H9 (cell line): Measurements from ENCODE around the gene MYO1D. TPM values are rescaled to one million over a fixed set of nuclear protein-coding genes. Genes with fewer than 3 reads are reported as not detected.

ENCODE experiments used
- DNase-seq: peaks from one replicate; pipeline ENCODE4 v3.0.0-alpha.2; 2017
- H2AFZ ChIP-seq: one replicate; pipeline ENCODE4 v1.6.1; 2013; ENCODE audit warnings: mild to moderate bottlenecking, low read length, control low read depth, moderate library complexity
- H2AK5ac ChIP-seq: 2 replicates; pipeline ENCODE4 v1.6.1; 2013; ENCODE audit warnings: low read length, control low read depth, mixed read lengths; ENCODE audit not compliant: insufficient read length
- H2BK120ac ChIP-seq: one replicate; pipeline ENCODE4 v1.6.1; 2013; ENCODE audit warnings: low read depth, mild to moderate bottlenecking, low read length, control low read depth, inconsistent platforms; ENCODE audit not compliant: poor library complexity, severe bottlenecking
- H2BK12ac ChIP-seq: 2 replicates; pipeline ENCODE4 v1.6.1; 2013; ENCODE audit warnings: low read length, control low read depth, mixed read lengths, low read depth; ENCODE audit not compliant: insufficient read length
- H2BK15ac ChIP-seq: 2 replicates; pipeline ENCODE4 v1.6.1; 2013; ENCODE audit warnings: low read depth, low read length, control low read depth
- H2BK20ac ChIP-seq: one replicate; pipeline ENCODE4 v1.6.1; 2013; ENCODE audit warnings: low read depth, mild to moderate bottlenecking, low read length, control low read depth, inconsistent platforms; ENCODE audit not compliant: poor library complexity, severe bottlenecking
- H2BK5ac ChIP-seq: 2 replicates; pipeline ENCODE4 v1.6.1; 2013; ENCODE audit warnings: low read length, control low read depth, mixed read lengths; ENCODE audit not compliant: insufficient read length
- H3K14ac ChIP-seq: 2 replicates; pipeline ENCODE4 v1.6.1; 2013; ENCODE audit warnings: low read length, control low read depth; ENCODE audit not compliant: insufficient read depth
- H3K18ac ChIP-seq: 2 replicates; pipeline ENCODE4 v1.6.1; 2013; ENCODE audit warnings: low read depth, mild to moderate bottlenecking, mixed read lengths, low read length, control low read depth; ENCODE audit not compliant: insufficient read length
- H3K23ac ChIP-seq: 2 replicates; pipeline ENCODE4 v1.6.1; 2013; ENCODE audit warnings: low read length, control low read depth, mixed read lengths, low read depth; ENCODE audit not compliant: insufficient read length
- H3K23me2 ChIP-seq: 2 replicates; pipeline ENCODE4 v1.6.1; 2013; ENCODE audit warnings: low read depth, mild to moderate bottlenecking, mixed read lengths, low read length, control low read depth; ENCODE audit not compliant: insufficient read length, poor library complexity, severe bottlenecking
- H3K27ac ChIP-seq: 2 replicates; pipeline ENCODE4 v1.5.1; 2013; ENCODE audit warnings: low read length, control low read depth, mixed read lengths, low read depth; ENCODE audit not compliant: insufficient read length
- H3K27me3 ChIP-seq: 2 replicates; pipeline ENCODE4 v1.6.1; 2013; ENCODE audit warnings: low read length, control low read depth, inconsistent platforms; ENCODE audit not compliant: insufficient read depth
- H3K4ac ChIP-seq: 2 replicates; pipeline ENCODE4 v1.6.1; 2013; ENCODE audit warnings: low read depth, mild to moderate bottlenecking, control low read depth, inconsistent platforms, low read length, moderate library complexity
- H3K4me1 ChIP-seq: 2 replicates; pipeline ENCODE4 v1.6.1; 2013; ENCODE audit warnings: low read length, control low read depth, inconsistent platforms; ENCODE audit not compliant: insufficient read depth
- H3K4me2 ChIP-seq: 2 replicates; pipeline ENCODE4 v1.6.1; 2013; ENCODE audit warnings: low read length, control low read depth, mixed read lengths; ENCODE audit not compliant: insufficient read length, insufficient read depth
- H3K56ac ChIP-seq: 2 replicates; pipeline ENCODE4 v1.6.1; 2013; ENCODE audit warnings: low read depth, mild to moderate bottlenecking, mixed read lengths, low read length, control low read depth; ENCODE audit not compliant: insufficient read length
- H3K79me1 ChIP-seq: 2 replicates; pipeline ENCODE4 v1.6.1; 2013; ENCODE audit warnings: low read depth, mild to moderate bottlenecking, moderate library complexity, low read length, control low read depth, inconsistent platforms; ENCODE audit not compliant: insufficient read depth, poor library complexity, severe bottlenecking
- H3K79me2 ChIP-seq: 2 replicates; pipeline ENCODE4 v1.6.1; 2013; ENCODE audit warnings: low read length, control low read depth, inconsistent platforms; ENCODE audit not compliant: insufficient read depth
- H3K9ac ChIP-seq: 2 replicates; pipeline ENCODE4 v1.6.1; 2013; ENCODE audit warnings: low read length, control low read depth, mixed read lengths; ENCODE audit not compliant: insufficient read length; ENCODE audit errors: extremely low read depth
- H3K9me3 ChIP-seq: one replicate; pipeline ENCODE4 v1.6.1; 2013; ENCODE audit warnings: low read depth, low read length, inconsistent platforms; ENCODE audit not compliant: control insufficient read depth
- H3T11ph ChIP-seq: one replicate; pipeline ENCODE4 v1.6.1; 2013; ENCODE audit warnings: mild to moderate bottlenecking, low read length, control low read depth, inconsistent platforms
- H4K20me1 ChIP-seq: one replicate; pipeline ENCODE4 v1.6.1; 2013; ENCODE audit not compliant: control insufficient read depth, insufficient read length, insufficient read depth
- H4K5ac ChIP-seq: 2 replicates; pipeline ENCODE4 v1.6.1; 2013; ENCODE audit warnings: low read depth, mild to moderate bottlenecking, mixed read lengths, low read length, control low read depth; ENCODE audit not compliant: insufficient read length
- H4K8ac ChIP-seq: replicated peaks from 2 replicates; pipeline ENCODE4 v1.6.1; 2013; ENCODE audit warnings: low read length, control low read depth, mixed read lengths, low read depth; ENCODE audit not compliant: insufficient read length
- H4K91ac ChIP-seq: 2 replicates; pipeline ENCODE4 v1.6.1; 2013; ENCODE audit warnings: low read depth, mild to moderate bottlenecking, moderate library complexity, mixed read lengths, low read length, control low read depth; ENCODE audit not compliant: insufficient read length
- H3K27ac Mint-ChIP-seq, 3 experiments: 2 replicates in 2 of 3; 3 replicates in 1 of 3; pipeline ENCODE4 v1.8.0; 2020 to 2021; ENCODE audit warnings: mixed read lengths in 3 of 3, mild to moderate bottlenecking in 1 of 3, moderate library complexity in 1 of 3
- H3K27me3 Mint-ChIP-seq: 2 replicates; pipeline ENCODE4 v1.8.0; 2021; ENCODE audit warnings: low read depth, mild to moderate bottlenecking, moderate library complexity, mixed read lengths
- H3K36me3 Mint-ChIP-seq, 3 experiments: 2 replicates in 2 of 3; 3 replicates in 1 of 3; pipeline ENCODE4 v1.8.0; 2020 to 2021; ENCODE audit warnings: low read depth in 3 of 3, mixed read lengths in 3 of 3; ENCODE audit not compliant: insufficient read depth in 1 of 3
- H3K4me1 Mint-ChIP-seq, 2 experiments: 2 replicates each; pipeline ENCODE4 v1.8.0; 2020; ENCODE audit warnings: mixed read lengths in 2 of 2
- H3K4me3 Mint-ChIP-seq, 2 experiments: 2 replicates in 1 of 2; 3 replicates in 1 of 2; pipeline ENCODE4 v1.8.0; 2020 to 2021; ENCODE audit warnings: mild to moderate bottlenecking in 2 of 2, mixed read lengths in 2 of 2, moderate library complexity in 1 of 2
- H3K9me3 Mint-ChIP-seq, 2 experiments: 2 replicates in 1 of 2; 3 replicates in 1 of 2; pipeline ENCODE4 v1.8.0; 2020; ENCODE audit warnings: mild to moderate bottlenecking in 2 of 2, mixed read lengths in 2 of 2, moderate library complexity in 1 of 2
- CTCF ChIP-seq: fragments of 200-600 bp; sonication (generic); conservative IDR thresholded peaks from 3 replicates; pipeline ENCODE4 v1.8.0; 2021; ENCODE audit warnings: antibody characterized with exemption, mild to moderate bottlenecking
- WGBS: extraction: QIAGEN DNeasy Blood & Tissue Kit; methylation state at CpG from one replicate; pipeline ENCODE4 v1.1.7; 2013; ENCODE audit warnings: missing lambda C conversion rate, low lambda C conversion rate, mixed read lengths; ENCODE audit not compliant: insufficient read length; ENCODE audit errors: extremely low coverage; 5-methylcytosine and 5-hydroxymethylcytosine counted together
- total RNA-seq: library from RNA; stranded (reverse); gene quantifications from 2 replicates; pipeline ENCODE4 v1.2.1, GENCODE V29; 2021

The MYO1D gene
- total RNA-seq, 1 experiment from 2014 or later = 19.0 TPM

GRCh38 chr17:32563583-32563982, 313.3 kb downstream of the MYO1D start:
- H2BK12ac ChIP-seq = no peak overlapping the region
- H3K4ac ChIP-seq = no peak overlapping the region
- Mint-ChIP-seq H3K4me1 (peaks cover 13 to 18% of the 10 kb centered on the region in 2 experiments), H3K27me3 (no peaks in the 10 kb centered on the region), H3K27ac (no peak overlapping the region), H3K4me3 (no peak overlapping the region), H3K9me3 (no peaks in the 10 kb centered on the region), H3K36me3 (no peaks in the 10 kb centered on the region)
- no peak overlapping the region for H3K18ac ChIP-seq
- H3K9ac ChIP-seq = no peak overlapping the region
- H3K23ac ChIP-seq = no peak overlapping the region
- H4K91ac ChIP-seq = no peak overlapping the region
- no peaks in the 10 kb centered on the region for H3K79me1 ChIP-seq
- no peak overlapping the region for H2BK15ac ChIP-seq
- no CpG with 5 or more reads among the region's 6 CpGs for WGBS
- H4K8ac ChIP-seq = no peak overlapping the region
- no peaks in the 10 kb centered on the region for H3K4me1 ChIP-seq
- H3T11ph ChIP-seq = no peak overlapping the region
- no peaks in the 10 kb centered on the region for H3K27me3 ChIP-seq
- no peak for DNase-seq
- H4K20me1 ChIP-seq = no peaks in the 10 kb centered on the region
- H3K14ac ChIP-seq = no peak overlapping the region
- H3K9me3 ChIP-seq = no peaks in the 10 kb centered on the region
- no peak overlapping the region for H2BK120ac ChIP-seq
- no peak for TF ChIP-seq CTCF
- H3K27ac ChIP-seq = no peak overlapping the region
- no peak overlapping the region for H3K56ac ChIP-seq
- no peak overlapping the region for H3K4me2 ChIP-seq
- H3K23me2 ChIP-seq = no peaks in the 10 kb centered on the region
- no peak overlapping the region for H2AK5ac ChIP-seq
- H3K79me2 ChIP-seq = no peaks in the 10 kb centered on the region
- H2AFZ ChIP-seq = no peak overlapping the region
- no peak overlapping the region for H4K5ac ChIP-seq
- no peak overlapping the region for H2BK20ac ChIP-seq
- H2BK5ac ChIP-seq = no peak overlapping the region
